HG03342 (cell line): ENCODE results near the gene DOCK1.
"Not testable (repeated sequence)": the region's sequence is repeated elsewhere in the genome, so short reads cannot be mapped to it uniquely, and the experiment has no call there.

Experiments
- ATAC-seq: cut with Tn5 transposase; IDR thresholded peaks from one replicate; pipeline ENCODE4 v1.9.1; 2021; ENCODE audit warnings: mild to moderate bottlenecking, moderate library complexity; ENCODE audit not compliant: unreplicated experiment

DOCK1 gene

DNA sequence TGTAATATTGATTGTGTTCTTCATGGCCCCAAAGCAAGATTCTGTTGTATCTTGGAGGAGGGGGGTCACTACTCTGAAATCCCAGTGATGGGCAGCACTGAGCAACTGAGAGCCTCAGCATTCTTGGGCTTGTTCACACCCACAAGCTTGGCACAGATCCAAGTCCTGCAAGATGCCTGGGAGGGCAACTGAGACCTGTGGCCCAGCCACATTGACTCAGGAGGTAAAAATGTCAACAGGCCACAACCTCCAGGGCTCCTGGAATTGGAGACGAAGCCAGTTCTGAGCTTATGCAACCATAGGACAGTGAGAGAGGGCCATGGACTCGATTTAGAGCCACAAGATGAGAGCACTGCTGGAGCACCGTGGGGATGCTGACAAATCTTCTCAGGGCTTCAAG lies 3.1 kb upstream of the DOCK1 start:
- no peak for ATAC-seq

DNA sequence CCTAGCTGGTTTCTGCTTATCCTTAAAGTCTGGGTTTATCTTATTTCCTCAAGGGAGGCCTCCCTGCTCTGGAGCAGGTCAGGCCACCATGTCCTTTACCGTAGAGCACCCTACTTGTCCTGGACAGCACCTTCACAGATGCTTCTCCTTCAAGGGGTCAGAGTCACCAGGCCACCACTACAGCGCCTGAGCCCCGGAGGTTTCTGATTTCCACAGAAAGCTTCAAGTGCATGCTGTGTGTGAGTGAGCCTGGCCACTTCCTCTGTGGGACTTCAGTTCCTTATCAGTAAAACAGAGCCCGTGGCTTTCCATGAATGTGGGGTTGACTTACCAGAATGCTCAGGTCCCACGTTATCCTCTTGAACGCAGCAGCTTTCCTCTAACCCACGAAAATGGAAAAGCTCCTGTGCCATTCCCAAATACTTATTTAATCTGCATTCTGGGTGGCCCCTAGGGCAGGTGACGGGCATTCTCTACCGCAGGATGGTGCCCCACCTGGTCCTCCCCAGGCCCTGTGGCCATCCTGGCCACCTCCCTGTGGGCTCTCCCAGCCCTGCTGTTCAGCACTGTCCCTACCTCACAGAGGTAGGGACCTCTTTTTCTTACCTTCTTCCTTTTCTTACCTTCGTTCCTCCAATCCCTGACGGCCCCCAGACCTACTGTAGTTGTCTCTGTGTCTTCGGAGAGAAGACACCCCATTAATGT lies 1.4 kb upstream of the DOCK1 start:
- ATAC-seq: no peak

DNA sequence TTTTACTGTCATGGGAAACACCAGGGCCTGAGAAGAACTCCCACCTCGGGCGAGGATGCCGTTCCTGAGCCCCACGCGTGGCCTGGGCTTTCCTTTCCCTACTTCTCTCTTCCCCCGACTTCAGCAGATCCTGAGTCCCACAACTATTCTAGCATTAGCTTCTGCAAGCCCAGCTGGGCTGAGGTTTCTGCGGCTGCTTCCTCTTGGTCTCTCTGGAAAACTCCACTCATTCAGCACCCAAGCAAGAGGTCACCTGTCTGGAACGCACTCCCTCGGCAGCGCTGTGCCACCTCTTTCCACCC lies 761 bp upstream of the DOCK1 start:
- ATAC-seq: no peak

DNA sequence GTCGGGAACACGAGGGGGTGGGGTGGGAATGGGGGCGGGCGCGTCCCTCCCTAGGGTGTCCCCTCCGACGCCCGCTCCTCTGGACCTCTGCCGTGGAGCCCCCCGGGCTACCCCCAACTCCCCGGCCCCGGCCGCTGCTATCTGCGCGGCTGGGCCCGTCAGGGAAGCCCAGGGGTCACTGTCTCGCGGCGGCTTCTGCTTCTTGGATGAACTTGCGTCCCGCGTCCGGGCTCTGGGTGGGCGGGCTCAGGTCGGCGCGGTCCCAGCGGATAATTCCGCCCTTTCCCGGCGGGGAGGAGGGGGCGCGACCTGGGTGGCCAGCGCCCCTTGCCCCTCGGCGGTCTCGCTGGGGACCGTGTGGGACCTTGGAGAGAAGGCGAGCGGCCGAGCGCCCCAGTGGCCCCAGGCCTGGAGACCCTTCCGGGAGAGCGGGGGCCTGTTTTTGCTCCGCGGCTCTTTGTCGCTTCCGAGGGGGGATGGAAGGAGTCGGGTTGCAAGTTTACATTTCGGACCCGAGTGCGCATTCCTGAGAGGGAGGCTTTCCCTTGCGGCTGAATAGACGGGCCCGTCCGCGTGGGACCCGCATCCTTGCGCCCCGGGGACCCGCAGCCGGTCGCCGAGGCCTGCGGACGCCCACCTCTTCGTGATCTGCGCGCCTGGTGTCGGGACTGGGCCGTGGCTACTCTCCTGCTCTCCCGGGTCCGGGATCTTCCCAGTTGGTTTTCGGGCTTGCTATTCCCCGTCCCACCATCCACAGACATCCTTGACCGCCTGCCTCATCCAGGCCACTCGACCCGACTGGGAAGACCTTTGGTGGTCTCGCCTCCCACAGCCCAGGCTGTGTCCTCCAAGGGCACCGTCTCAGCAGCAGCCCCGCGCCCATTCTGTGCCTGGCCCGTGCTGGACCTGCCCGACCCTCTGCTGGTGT lies 812 bp downstream of the DOCK1 start:
- ATAC-seq: no peak

DNA sequence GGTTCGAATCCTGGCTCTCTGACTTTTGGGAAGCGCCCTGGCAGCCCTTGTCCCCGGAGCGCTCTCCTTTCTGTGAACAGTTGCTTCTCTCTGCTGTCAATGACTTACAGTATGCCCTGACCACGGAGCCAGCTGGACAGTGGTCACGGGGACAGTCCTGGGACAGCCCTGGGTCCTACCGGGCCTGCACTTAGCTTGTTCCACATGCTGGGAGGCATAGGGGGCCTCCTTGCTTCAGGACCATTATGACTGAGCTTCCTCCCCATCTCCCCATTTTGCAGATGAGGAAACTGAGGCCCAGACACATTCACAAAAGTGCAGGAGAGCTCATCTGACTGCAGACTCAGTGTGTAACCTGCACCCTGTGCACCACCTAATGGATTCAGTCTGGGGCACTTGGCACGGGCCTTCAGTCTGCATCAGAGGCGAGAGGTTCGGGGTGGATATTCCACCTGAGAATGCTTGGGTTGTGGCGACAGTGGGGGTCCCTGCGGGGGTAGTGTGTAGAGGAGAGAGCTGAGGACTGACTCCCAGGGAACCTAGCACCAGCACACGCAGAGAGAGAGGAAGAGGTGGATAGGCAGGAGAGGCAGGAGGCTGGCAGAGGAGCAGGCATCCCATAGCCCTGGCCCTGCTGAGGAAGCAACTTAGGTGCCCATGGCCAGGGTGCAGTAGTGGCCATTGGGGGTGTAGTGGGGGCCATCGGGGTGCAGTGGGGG lies 1.6 kb downstream of the DOCK1 start:
- ATAC-seq: no peak

DNA sequence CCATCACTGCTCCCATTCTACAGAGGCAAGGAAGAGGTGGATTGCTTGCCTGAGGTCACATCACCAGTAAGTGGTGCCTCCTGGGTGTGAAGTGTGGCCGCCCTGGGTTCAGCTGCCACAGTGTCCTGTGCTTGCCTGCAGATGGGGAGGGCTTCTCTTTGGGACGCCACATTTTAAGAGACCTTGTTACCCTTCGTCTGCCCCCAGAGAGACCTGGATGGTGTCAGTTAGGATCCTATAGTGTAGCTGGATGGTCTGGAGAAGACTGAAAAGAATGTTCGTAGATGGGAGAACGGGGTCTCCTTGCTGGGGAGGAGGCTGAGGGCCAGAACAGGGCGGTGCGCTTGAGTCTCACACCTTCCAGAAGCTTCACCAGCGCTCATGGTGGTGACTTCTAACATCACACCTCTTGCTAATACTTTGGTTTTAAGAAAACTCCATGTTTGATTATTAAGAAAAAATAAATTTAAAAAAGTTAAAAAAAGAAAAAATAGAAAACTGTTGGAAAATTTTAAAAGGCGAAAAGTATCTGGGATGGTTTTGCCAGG lies 2.3 kb downstream of the DOCK1 start:
- ATAC-seq: no peak

DNA sequence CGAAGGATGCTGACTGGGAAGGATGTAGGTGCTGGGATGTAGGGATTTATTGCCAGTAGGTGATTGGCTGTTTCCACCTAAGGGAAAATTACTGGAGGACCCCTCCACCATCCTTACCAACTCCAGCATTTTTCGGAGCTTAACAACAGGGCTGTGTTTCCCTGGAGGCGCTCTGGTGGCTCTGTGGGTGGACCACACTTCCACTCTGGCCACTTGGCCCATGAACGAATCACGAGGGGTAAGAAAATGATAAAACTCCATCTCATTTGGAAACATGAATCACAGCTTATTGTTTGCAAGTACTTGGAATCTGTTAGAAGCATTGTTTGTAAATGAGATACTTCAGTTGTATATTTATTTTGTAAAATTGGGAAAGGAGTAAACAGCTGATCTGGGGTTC lies 3.0 kb downstream of the DOCK1 start:
- ATAC-seq: no peak

DNA sequence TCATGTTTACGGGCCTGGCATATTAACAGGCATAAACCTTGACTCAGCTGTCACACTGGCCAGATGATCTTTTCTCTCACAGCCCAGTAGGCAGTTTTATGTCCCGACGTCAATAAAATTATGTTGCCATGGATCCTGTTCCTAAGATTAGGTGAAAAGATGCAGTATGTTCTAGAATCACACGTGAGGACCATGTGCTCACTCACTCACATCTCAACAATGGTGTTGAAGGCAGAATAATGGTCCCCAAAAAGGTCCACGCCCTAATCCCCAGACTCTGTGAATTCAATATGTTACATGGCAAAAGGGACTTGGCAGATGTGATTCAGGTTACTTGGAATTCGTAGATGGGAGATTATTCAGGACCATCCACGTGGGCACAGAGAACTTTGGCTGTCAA lies 3.5 kb downstream of the DOCK1 start:
- ATAC-seq: no peak

DNA sequence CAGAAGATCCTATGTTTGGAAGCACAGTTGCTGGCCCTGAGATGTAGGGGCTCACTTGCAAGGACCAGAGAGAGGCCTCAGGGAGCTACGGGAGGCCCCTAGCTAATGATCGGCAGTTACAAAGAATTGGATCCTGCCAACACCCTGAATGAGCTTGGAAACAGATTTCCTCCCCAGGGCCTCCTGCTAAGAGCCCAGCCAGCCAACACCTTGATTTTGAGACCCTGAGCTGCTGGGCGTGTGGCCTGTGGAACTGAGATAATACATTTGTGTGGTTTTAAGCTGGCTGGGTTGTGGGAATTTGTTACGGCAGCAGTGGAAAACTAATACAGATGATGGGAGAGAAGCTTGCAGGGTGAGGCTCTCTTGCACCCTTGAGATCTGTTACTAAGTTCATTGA lies 3.9 kb downstream of the DOCK1 start:
- no peak for ATAC-seq

DNA sequence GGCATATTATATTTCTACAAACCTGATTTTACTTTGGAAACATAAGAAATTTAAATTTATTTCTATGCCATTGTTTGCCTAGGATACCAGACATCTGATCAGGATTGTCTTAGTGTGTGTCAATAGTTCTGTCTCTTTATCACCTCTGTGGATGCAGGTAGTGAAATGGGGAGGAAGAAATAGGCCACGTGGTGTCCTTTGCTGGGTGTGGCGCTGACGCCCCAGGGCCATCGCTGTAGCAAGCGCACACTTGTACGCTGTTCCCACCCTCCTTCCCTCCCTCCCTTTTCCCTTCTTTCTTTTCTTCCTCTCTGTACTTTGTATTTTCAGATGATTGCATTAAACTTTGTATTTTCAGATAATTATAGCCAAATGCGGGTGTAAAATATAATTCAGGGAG lies 5.0 kb downstream of the DOCK1 start:
- ATAC-seq: no peak

DNA sequence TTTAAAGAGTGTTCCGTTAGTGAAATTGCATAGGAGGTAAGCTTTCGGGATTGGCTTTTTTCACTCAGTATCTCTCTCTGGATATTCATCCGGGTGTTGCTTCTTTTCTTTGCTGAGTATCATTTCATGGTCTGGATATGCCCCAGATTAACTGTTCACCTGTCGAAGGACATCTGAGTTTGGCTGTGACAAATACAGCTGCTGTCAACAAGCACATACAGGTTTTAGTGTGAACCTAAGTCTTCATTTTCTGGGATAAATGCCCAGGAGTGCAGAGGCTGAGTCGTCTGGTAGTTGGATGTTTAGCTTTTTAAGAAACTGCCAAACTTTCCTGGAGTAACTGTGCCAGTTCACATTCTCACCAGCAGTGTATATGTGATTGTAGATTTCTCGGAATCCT lies 5.6 kb downstream of the DOCK1 start:
- no peak for ATAC-seq

DNA sequence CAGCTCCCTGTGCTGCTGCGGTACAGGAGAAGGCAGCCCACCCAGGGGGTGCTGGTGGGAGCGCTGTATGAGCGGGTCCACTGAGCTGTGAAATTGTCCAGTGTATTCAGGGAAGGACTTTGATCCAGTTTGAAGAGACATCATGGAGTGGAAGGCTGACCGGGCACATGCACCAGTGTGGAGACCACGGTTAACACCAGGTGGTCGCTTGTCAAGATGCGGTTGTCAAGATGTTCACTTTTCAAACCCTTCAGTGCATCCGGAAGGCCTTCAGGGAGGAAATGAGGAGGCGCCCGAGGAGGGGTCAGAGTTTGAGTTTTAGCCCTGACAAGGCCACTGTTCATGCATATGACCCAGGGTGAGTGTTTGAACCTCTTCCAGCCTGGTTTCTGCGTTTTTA lies 6.1 kb downstream of the DOCK1 start:
- ATAC-seq: no peak

DNA sequence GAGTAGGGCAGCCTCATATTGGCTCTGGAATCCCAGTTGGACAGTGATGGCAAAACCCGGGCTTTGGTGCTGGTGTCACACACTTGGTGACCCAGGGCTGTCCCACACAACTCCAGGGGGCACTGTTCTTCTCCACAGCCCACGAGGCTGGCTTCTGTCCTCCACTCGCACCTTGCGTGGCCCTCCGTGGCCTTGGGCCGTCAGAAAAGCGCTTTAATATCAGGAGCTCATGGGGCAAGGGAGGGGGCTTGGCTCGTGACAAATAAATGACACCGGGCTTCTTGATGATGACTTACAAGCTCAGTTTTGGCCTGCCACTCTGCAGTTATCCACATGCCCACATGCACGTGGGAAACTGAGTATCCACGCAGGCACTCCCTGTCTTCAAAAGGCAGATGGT lies 8.1 kb downstream of the DOCK1 start:
- ATAC-seq: no peak

DNA sequence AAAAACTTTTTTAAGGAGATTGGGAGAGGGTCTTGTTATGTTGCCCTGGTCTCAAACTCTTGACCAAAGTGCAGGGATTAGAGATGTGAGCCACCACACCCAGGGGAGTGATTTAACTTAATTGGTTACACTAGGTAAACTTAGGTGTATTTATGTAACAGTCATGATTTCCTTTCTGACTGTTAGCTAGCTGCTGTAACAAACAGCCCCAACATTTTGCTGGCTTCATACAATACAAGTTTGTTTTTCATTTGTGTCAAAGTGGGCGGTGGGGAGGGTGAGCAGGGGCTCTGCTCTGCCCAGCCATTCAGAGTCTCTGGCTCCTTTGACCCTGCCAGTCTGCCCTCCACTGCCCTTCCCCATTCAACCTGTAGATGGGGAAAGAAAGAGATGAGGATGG lies 9.3 kb downstream of the DOCK1 start:
- ATAC-seq: no peak

DNA sequence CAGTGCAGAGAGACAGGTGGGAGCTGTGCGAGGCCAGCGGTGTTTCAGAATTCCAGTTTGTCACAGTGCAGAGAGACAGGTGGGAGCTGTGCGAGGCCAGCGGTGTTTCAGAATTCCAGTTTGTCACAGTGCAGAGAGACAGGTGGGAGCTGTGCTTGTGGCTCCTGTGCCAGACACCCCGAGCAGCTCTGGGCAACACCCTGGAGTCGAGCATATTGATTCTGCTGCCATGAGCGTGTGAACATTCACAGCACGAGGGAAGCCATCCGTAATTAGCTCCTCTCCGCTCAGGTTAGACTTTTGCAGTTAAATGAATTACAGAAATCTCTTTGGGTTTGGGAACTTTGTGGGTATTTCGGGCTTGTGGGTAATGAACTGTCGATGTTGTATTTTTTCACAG lies 11.7 kb downstream of the DOCK1 start:
- ATAC-seq: not testable (repeated sequence)

DNA sequence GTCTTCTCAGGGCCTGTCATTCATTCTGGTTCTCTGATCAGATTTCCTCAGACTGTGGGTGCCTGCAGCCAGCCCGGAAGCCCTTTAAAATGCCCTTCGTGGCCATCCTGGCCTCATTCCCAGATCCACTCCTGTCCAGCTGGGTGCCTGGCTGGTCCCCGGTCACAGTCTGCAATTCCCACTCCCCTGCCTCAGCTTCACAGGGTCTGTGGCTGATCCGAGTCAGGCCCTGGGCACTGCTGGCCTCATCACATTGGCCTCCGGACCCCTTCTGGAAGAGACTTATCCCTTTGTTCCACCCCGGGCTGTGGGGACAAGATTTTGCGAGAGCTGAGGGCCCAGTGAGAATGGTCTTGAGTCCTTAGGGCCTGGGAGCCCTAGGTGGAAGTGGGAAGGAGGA lies 12.1 kb downstream of the DOCK1 start:
- ATAC-seq: no peak

DNA sequence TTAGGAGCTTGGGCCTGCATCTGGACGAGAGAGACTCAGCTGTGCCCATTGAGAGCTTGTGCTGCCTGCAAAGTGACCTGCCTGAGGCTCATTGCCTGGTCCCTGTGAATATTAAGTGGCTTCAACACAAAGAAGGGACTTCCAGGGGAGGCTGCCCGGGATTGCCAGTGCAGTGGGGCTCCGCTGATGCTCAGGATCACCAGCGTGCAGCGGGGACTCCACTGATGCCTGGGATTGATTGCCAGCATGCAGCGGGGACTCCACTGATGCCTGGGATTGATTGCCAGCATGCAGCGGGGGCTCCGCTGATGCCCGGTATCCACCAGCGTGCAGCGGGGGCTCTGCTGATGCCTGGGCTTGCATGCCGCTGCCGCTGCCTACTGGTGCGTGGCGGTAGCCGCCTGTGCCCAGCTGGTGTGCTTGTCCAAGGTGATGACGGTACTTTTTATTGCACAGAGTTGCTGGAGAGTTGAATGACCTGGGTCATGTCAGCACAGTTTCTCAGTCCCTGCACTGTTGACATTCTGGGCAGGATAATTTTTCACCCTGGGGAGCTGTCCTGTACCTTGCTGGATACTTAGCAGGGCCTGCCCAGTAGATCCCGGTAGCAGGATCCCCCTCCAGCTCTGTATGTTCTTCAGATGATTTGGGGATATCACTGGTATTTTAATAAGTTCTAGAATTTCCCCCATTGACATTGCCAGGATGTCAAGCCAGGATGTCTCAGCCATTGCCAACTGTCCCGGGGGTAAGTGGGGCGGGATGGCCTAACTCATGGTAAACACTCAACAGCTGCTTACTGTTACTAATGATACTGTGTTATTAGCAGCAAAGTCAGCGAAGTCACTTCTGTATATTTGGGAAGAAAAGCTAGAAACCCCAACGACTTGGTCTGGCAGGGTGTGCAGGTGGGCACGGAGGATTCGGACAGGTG lies 13.0 kb downstream of the DOCK1 start:
- ATAC-seq: no peak

DNA sequence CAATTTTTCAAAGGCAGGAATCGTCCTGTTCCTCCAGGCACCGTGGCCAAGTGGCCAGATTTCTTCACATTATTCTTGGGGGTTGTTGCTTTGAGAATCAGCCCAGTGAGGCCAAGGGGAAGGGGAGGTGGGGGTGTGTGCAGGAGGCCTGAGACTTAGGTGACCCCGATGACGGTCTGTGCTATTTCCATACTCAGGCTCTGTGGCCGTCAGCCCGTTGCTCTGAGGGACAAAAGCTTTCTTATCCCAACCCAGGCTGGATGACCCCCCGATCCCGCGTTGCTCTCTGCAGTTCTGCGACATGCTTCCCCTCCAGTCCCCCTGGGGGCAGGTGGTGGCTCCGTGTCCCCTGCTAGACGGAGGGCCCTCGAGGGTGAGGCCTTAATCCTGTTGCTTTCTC lies 14.2 kb downstream of the DOCK1 start:
- no peak for ATAC-seq

DNA sequence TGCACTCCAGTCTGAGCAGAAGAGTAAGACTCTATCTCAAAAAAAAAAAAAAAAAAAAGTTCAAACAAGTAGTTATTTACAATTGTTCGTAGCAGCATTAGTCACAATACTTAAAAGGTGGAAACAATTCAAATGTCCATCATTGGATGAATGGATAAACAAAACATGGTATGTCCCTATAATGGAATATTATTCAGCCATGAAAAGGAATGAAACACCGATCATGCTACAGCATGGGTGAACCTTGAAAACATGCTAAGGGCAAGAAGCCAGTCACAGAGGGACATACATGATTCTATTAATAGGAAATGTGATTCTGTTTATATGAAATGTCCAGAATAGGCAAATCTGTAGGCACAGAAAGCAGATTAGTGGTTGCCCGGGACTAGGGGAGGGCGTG lies 15.9 kb downstream of the DOCK1 start:
- no peak for ATAC-seq

DNA sequence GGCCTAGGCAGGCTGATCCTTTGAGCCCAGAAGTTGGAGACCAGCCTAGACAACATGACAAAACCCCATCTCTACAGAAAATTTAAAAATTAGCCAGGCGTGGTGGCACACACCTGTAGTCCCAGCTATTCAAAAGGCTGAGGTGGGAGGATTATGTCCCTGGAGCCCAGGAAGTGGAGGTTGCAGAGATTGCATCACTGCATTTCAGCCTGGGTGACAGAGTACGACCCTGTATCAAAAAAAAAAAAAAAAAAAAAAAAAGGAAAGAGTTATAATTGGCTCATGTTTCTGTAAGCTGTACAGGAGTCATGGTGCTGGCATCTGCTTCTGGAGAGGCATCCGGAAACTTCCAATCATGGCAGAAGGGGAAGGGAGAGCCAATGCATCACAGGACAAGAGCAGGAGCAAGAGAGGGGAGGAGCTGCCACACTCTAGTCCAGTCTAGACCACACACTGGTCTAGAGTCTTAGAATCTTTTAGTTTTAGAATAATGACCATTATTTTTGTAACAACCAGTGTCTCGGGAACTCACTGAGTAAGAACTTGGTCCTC lies 16.8 kb downstream of the DOCK1 start:
- no peak for ATAC-seq
